ENCODE measurements around the gene DDX17.

DDX17 gene

GRCh38 chr22:38505541-38506117, 482 bp downstream of the DDX17 start:
- TF ChIP-seq CTCF (conservative IDR thresholded peaks at IDR 0.05; ENCODE audit: low read depth, low read length) = no peak
- H3K36me3 ChIP-seq (ENCODE audit: insufficient read depth) = no peaks in the 10 kb centered on the region; the same call in 1 of the 2 replicates
- peak overlapping the region; percentile 56 for H2AFZ ChIP-seq (ENCODE audit: low read depth)
- H3K27ac ChIP-seq = peak overlapping the region; percentile 99
- no peaks in the 10 kb centered on the region for H3K27me3 ChIP-seq (ENCODE audit: insufficient read depth, low read depth)
- H3K4me2 ChIP-seq = peak overlapping the region; percentile 94
- peaks cover 34% of the 10 kb centered on the region for H4K20me1 ChIP-seq (ENCODE audit: insufficient read depth)
- peak overlapping the region; percentile 100 for H3K9ac ChIP-seq
- H3K79me2 ChIP-seq (ENCODE audit: insufficient read depth, low read depth) = peaks cover 50% of the 10 kb centered on the region
- H3K4me3 ChIP-seq (IDR thresholded peaks at IDR 0.05; ENCODE audit: insufficient read depth, low read depth, low read length) = no peak overlapping the region
- H3K4me1 ChIP-seq (ENCODE audit: low read depth, poor library complexity, severe bottlenecking) = peaks cover 31% of the 10 kb centered on the region

DNA sequence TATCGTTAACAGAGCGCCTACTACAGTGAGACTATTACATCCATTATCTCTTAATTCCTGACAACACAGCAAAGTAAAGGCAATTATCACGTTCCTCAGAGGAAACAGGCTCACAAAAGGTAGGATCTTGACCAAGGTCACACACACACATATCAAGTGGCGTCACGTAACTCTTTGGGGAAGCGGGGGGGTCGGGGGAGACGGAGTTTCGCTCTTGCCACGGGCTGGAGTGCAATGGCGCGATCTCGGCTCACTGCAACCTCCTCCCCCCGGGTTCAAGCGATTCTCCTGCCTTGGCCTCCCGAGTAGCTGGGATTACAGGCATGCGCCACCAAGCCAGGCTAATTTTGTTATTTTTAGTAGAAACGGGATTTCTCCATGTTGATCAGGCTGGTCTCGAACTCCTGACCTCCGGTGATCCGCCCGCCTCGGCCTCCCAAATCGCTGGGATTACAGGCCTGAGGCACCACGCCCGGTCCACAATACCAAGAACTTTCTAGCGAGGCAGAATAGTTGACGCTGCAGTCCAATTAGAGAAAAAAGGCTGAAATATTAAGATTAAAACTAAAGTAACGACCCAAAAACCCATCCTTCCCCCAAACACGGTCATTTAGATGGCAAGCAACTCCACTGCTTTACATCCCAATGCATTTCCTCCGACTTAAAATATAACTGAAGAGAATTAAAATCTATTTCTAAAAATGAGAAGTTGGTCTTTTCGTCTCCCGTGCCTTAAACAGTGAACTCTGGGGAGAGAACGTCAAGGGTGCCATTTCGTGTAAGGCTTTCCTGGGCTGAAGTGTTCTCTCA, 1.2 kb downstream of the DDX17 start:
- H3K27me3 ChIP-seq (ENCODE audit: insufficient read depth, low read depth) = no peaks in the 10 kb centered on the region
- peaks cover 5% of the 10 kb centered on the region; the same call in 1 of the 2 replicates for H3K36me3 ChIP-seq (ENCODE audit: insufficient read depth)
- peak overlapping the region; percentile 99 for H3K27ac ChIP-seq
- H3K4me3 ChIP-seq (IDR thresholded peaks at IDR 0.05; ENCODE audit: insufficient read depth, low read depth, low read length) = peak overlapping the region; percentile 46
- peaks cover 33% of the 10 kb centered on the region for H3K4me1 ChIP-seq (ENCODE audit: low read depth, poor library complexity, severe bottlenecking)
- H4K20me1 ChIP-seq (ENCODE audit: insufficient read depth) = peaks cover 34% of the 10 kb centered on the region
- peak overlapping the region; percentile 94 for H3K4me2 ChIP-seq
- H3K9ac ChIP-seq = peak overlapping the region; percentile 100
- H2AFZ ChIP-seq (ENCODE audit: low read depth) = no peak overlapping the region
- no peak for TF ChIP-seq CTCF (conservative IDR thresholded peaks at IDR 0.05; ENCODE audit: low read depth, low read length)
- H3K79me2 ChIP-seq (ENCODE audit: insufficient read depth, low read depth) = peaks cover 57% of the 10 kb centered on the region

GRCh38 chr22:38503021-38503420, 3.1 kb downstream of the DDX17 start:
- H2AFZ ChIP-seq (ENCODE audit: low read depth) = no peak overlapping the region
- H3K27me3 ChIP-seq (ENCODE audit: insufficient read depth, low read depth) = no peaks in the 10 kb centered on the region
- TF ChIP-seq CTCF (conservative IDR thresholded peaks at IDR 0.05; ENCODE audit: low read depth, low read length) = no peak
- H3K36me3 ChIP-seq (ENCODE audit: insufficient read depth) = peaks cover 16% of the 10 kb centered on the region; the same call in 1 of the 2 replicates
- H3K4me3 ChIP-seq (IDR thresholded peaks at IDR 0.05; ENCODE audit: insufficient read depth, low read depth, low read length) = no peak overlapping the region
- peaks cover 38% of the 10 kb centered on the region for H4K20me1 ChIP-seq (ENCODE audit: insufficient read depth)
- H3K9ac ChIP-seq = no peak overlapping the region
- no peak overlapping the region; the same call in 1 of the 2 replicates for H3K27ac ChIP-seq
- H3K4me2 ChIP-seq = peak overlapping the region; percentile 94; the same call in 1 of the 2 replicates
- H3K79me2 ChIP-seq (ENCODE audit: insufficient read depth, low read depth) = peaks cover 76% of the 10 kb centered on the region
- peaks cover 47% of the 10 kb centered on the region for H3K4me1 ChIP-seq (ENCODE audit: low read depth, poor library complexity, severe bottlenecking)

DNA sequence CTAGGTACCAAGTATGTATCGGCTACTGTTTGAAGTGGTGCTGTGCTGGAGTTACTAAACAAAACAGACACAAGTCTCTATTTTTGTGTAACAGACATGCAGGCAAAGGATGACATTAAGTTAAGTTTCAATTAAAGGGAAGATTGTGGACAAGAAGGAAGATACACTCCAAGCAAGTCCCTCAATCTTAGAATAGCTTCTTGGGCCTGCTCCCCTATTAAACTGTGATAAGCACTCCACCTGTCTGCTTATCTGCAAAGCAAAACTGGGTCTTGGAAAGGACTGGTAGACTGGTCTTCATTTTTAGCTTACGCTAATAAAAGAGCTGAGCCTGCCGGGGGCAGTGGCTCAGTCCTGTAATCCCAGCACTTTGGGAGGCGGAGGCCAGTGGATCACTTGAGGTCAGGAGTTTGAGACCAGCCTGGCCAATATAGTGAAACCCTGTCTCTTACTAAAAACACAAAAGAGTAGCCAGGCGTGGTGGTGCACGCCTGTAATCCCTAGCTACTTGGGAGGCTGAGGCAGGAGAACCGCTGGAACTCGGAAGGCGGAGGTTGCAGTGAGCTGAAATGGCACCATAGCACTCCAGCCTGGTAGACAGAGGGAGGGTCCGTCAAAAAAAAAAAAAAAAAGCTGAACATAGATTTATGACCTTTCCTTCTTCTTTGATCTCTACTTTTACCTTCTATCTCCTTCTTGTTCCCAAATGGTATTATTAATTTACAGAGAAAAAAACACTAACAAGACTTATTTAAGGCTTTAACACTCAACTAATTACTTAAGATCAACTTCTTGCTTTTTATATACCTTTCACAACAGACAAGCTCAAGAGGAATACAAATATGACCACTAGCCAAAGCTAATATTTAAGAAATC, 4.1 kb downstream of the DDX17 start:
- H2AFZ ChIP-seq (ENCODE audit: low read depth) = no peak overlapping the region
- peak overlapping the region; percentile 94; the same call in 1 of the 2 replicates for H3K4me2 ChIP-seq
- peaks cover 21% of the 10 kb centered on the region; the same call in 1 of the 2 replicates for H3K36me3 ChIP-seq (ENCODE audit: insufficient read depth)
- TF ChIP-seq CTCF (conservative IDR thresholded peaks at IDR 0.05; ENCODE audit: low read depth, low read length) = no peak
- H3K27me3 ChIP-seq (ENCODE audit: insufficient read depth, low read depth) = no peaks in the 10 kb centered on the region
- H3K27ac ChIP-seq = no peak overlapping the region; the same call in 1 of the 2 replicates
- peaks cover 38% of the 10 kb centered on the region for H4K20me1 ChIP-seq (ENCODE audit: insufficient read depth)
- peaks cover 50% of the 10 kb centered on the region for H3K4me1 ChIP-seq (ENCODE audit: low read depth, poor library complexity, severe bottlenecking)
- peaks cover 86% of the 10 kb centered on the region for H3K79me2 ChIP-seq (ENCODE audit: insufficient read depth, low read depth)
- H3K4me3 ChIP-seq (IDR thresholded peaks at IDR 0.05; ENCODE audit: insufficient read depth, low read depth, low read length) = no peak overlapping the region
- no peak overlapping the region for H3K9ac ChIP-seq
